Omental fat pad (tissue), 4 donors: ENCODE results near the gene GLT8D1. TPM values are rescaled to one million over a fixed set of nuclear protein-coding genes. Genes with fewer than 3 reads are reported as not detected.

ENCODE experiments used
- ATAC-seq: fragments of 150-250 bp; one replicate; pipeline ENCODE4 v1.9.1; 2016; ENCODE audit warnings: mild to moderate bottlenecking, moderate library complexity; ENCODE audit not compliant: low FRiP score
- DNase-seq: peaks from one replicate; pipeline ENCODE4 v3.0.0-alpha.2; 2019; ENCODE audit warnings: low spot score
- CTCF ChIP-seq, 3 donors: fragments of 450-650 bp; IDR thresholded peaks; one replicate each; pipeline ENCODE4 v1.5.1; 2016 to 2017; ENCODE audit warnings: antibody characterized with exemption in 3 of 3, mild to moderate bottlenecking in 3 of 3, moderate library complexity in 2 of 3
- total RNA-seq, 4 donors: library from RNA; depleted of rRNA; stranded (reverse); fragments of >200 nt; gene quantifications; one replicate each; pipeline ENCODE4 v1.1.0, GENCODE V29; 2016

GLT8D1 gene
- total RNA-seq, 4 donors from 2014 or later, result 24.0 to 53.0 (median 45.4) TPM

DNA sequence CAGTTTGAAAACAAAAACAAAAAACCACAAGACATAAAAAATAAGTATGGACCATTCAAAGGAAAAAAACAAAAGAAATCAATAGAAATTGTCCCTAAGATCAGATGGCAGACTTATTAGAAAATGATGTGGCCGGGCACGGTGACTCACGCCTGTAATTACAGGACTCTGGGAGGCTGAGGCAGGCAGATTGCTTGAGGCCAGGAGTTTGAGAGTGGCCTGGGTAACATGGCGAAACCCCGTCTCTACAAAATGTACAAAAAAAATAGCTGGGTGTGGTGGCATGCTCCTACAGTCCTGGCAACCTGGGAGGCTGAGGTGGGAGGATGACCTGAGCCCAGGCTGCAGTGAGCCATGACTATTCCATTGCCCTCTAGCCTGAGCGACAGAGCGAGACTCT lies 16.9 kb upstream of the GLT8D1 start:
- ATAC-seq, result no peak

DNA sequence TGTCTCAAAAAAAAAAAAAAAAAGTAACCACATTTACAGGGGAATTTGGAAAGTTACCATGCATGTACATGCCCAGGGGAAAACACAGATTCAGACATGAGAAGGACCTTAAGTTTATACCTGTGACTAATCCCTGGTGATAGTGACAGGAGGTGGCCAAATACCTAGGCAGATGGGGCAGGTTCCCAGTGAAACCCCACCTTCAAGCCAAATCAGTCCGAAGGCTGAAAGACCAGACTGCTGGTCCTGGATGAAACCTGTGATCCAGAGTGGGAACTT lies 16.1 kb upstream of the GLT8D1 start:
- TF ChIP-seq CTCF (IDR thresholded peaks at IDR 0.05), result no peak
- ATAC-seq, result no peak
- no peak for DNase-seq

More for the DNA sequence above, 16.9 kb upstream of the GLT8D1 start:
- no peak for DNase-seq
- no peak for TF ChIP-seq CTCF (IDR thresholded peaks at IDR 0.05)

- no peak for TF ChIP-seq CTCF (IDR thresholded peaks at IDR 0.05)
- DNase-seq, result no peak
- ATAC-seq, result no peak
These were observed 15.6 kb upstream of the GLT8D1 start for GRCh38 chr3:52721002-52721729.

GRCh38 chr3:52719618-52720017 lies 14.0 kb upstream of the GLT8D1 start:
- TF ChIP-seq CTCF (IDR thresholded peaks at IDR 0.05), result no peak
- no peak for ATAC-seq

GRCh38 chr3:52715714-52716305 lies 10.2 kb upstream of the GLT8D1 start:
- DNase-seq, result no peak
- no peak for TF ChIP-seq CTCF (IDR thresholded peaks at IDR 0.05)
- no peak for ATAC-seq

More at GRCh38 chr3:52719618-52720017, 14.0 kb upstream of the GLT8D1 start:
- no peak for DNase-seq

DNA sequence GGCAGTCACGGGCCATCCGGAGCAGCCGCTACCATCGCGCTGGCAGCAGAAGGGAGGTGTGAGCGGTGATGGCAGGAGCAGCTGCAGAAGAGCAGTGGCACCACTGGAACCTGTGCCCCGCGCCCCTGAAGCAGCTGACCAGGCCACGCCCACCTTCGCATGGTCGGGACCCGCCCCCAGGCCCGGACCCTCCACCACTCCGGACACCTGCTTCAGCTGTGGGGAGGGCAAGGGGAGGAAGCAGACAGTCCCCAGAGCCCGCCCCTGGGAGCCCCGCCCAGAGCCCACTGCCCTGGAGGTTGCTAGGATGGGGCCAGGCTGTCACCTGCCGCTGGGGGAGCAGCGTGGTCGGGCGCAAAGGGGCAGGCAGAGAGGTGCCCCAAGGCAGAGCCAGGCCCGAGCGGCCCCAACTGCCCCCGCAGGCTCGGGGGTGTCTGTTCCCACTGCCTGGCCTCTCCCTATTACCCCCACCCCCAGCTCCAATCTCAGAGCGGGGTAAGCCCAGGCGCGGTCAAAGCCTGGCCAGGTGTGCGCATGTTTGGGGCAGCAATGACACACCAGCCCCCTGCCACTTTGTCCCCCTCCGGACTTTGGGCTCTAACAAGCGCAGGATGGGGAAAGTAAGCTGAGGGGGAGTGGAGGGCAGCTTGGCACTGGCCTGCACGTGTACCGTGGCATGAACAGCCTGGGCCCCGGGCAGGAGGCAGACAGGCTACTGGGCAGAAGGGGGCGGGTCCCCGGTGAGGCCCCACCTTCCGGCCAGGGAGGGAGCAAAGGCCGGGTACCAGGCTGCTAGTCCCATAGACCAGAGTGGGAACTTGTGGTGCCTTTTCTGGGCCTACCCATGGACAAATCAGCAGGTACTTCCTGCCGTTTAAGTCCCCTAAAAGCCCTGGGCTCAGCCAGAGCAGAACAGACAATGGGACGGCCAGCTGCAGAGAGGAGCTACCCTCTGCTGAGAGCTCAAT lies 9.0 kb upstream of the GLT8D1 start:
- ATAC-seq (no peak), DNase-seq (no peak)
- TF ChIP-seq CTCF (IDR thresholded peaks at IDR 0.05), result no peak
